K562 (cell line): ENCODE data around the gene THBS2. TPM values are rescaled to one million over a fixed set of nuclear protein-coding genes. Genes with fewer than 3 reads are reported as not detected.

Source experiments
- ATAC-seq: fragments of 200-7000 bp; cut with Tn5 transposase; 3 replicates; pipeline ENCODE4 v1.9.1; 2020; ENCODE audit warnings: moderate library complexity
- BruUV-seq: library from RNA; stranded (reverse); fragments of 400-500 nt; replicated peaks from 2 replicates; lab custom pipeline; 2021; lab: Mats Ljungman, UMichigan
- CTCF ChIA-PET: fragments of 300-600 bp; formaldehyde crosslinking; extraction: SDS; loops from one replicate; lab custom pipeline; 2021; ENCODE audit warnings: low intra/inter-chr PET ratio; lab: Yijun Ruan, JAX
- POLR2A ChIA-PET: fragments of 300-600, 350-650 bp; sonication (Branson Sonifier 250); formaldehyde crosslinking; extraction: SDS; loops from one replicate; lab custom pipeline; 2021; ENCODE audit warnings: antibody characterized with exemption, inconsistent platforms; lab: Yijun Ruan, JAX
- DNase-seq, 4 experiments: peaks; one replicate each; pipeline versions ENCODE4 v3.0.0 to v3.0.0-alpha.2; 2011 to 2018; ENCODE audit warnings: low spot score in 3 of 4, mixed read lengths in 3 of 4; ENCODE audit errors: extremely low read depth in 1 of 4
- FAIRE-seq: peaks from 2 replicates; lab custom pipeline; 2011; peaks lifted over from hg19 to GRCh38; lab: Jason Lieb, UNC
- H2AFZ ChIP-seq: 2 replicates; pipeline ENCODE4 v1.6.0; 2011; ENCODE audit warnings: low read depth, low read length, control low read depth, inconsistent platforms
- H3K27ac ChIP-seq: fragments of 200-600 bp; 3 replicates; pipeline ENCODE4 v1.8.0; 2011; ENCODE audit warnings: low read depth, mild to moderate bottlenecking, control low read depth, inconsistent platforms, low read length, moderate library complexity, mixed read lengths; ENCODE audit errors: extremely low read depth
- H3K27me3 ChIP-seq, 2 experiments: fragments of 300-600 bp in 1 of 2; 2 replicates in 1 of 2; 3 replicates in 1 of 2; pipeline versions ENCODE4 v1.6.0 to v1.8.0; 2011; ENCODE audit warnings: inconsistent platforms in 2 of 2, low read length in 2 of 2, mild to moderate bottlenecking in 1 of 2, mixed read lengths in 1 of 2, moderate library complexity in 1 of 2; ENCODE audit not compliant: control insufficient read depth in 2 of 2, insufficient read depth in 2 of 2
- H3K36me3 ChIP-seq: fragments of 300-600 bp; 3 replicates; pipeline ENCODE4 v1.8.0; 2011; ENCODE audit warnings: mild to moderate bottlenecking, low read length, inconsistent platforms; ENCODE audit not compliant: control insufficient read depth, insufficient read depth
- H3K4me1 ChIP-seq, 2 experiments: fragments of 200-600 bp in 1 of 2; replicated peaks in 1 of 2; 2 replicates in 1 of 2; 3 replicates in 1 of 2; pipeline versions ENCODE4 v1.5.1 to v1.8.0; 2011; ENCODE audit warnings: inconsistent platforms in 2 of 2, low read length in 2 of 2, mild to moderate bottlenecking in 1 of 2, mixed read lengths in 1 of 2, moderate library complexity in 1 of 2; ENCODE audit not compliant: control insufficient read depth in 2 of 2, insufficient read depth in 2 of 2
- H3K4me2 ChIP-seq: 2 replicates; pipeline ENCODE4 v1.6.1; 2011; ENCODE audit warnings: low read length, control low read depth, inconsistent platforms, mixed read lengths; ENCODE audit not compliant: insufficient read depth
- H3K4me3 ChIP-seq: fragments of 200-600 bp; sonication (generic), shearing (Covaris generic); 2 replicates; pipeline ENCODE4 v1.5.1; 2016; ENCODE audit warnings: control low read depth, inconsistent platforms
- H3K79me2 ChIP-seq: fragments of 200-600 bp; 3 replicates; pipeline ENCODE4 v1.8.0; 2011; ENCODE audit warnings: low read length, inconsistent platforms; ENCODE audit not compliant: control insufficient read depth, insufficient read depth
- H3K9ac ChIP-seq, 2 experiments: 2 replicates each; pipeline versions ENCODE4 v1.6.0 to v1.6.1; 2011; ENCODE audit warnings: low read depth in 2 of 2, low read length in 2 of 2, control low read depth in 1 of 2, inconsistent platforms in 1 of 2, mild to moderate bottlenecking in 1 of 2, mixed read lengths in 1 of 2; ENCODE audit not compliant: insufficient read depth in 1 of 2
- H3K9me1 ChIP-seq: one replicate; pipeline ENCODE4 v1.6.0; 2011; ENCODE audit warnings: inconsistent platforms, mild to moderate bottlenecking, low read length, moderate library complexity; ENCODE audit not compliant: control insufficient read depth, insufficient read depth
- H3K9me3 ChIP-seq: replicated peaks from 2 replicates; pipeline ENCODE4 v1.5.1; 2011; ENCODE audit warnings: low read depth, low read length, inconsistent platforms; ENCODE audit not compliant: control insufficient read depth, insufficient read depth
- H4K20me1 ChIP-seq: replicated peaks from 2 replicates; pipeline ENCODE4 v1.6.1; 2011; ENCODE audit warnings: low read length, inconsistent platforms, mixed read lengths; ENCODE audit not compliant: control insufficient read depth, insufficient read depth
- DMBX1 ChIP-seq: fragments of 250-450 bp; sonication (Bioruptor Pico); IDR thresholded peaks from 2 replicates; pipeline ENCODE4 v1.8.0; 2022; ENCODE audit warnings: inconsistent platforms, mild to moderate bottlenecking, moderate library complexity, borderline replicate concordance
- HCFC1 ChIP-seq: IDR thresholded peaks from 2 replicates; pipeline ENCODE4 v1.6.1; 2012; ENCODE audit warnings: low read depth, low read length, improper control_type of control experiment
- IRF2 ChIP-seq: sonication (generic); formaldehyde crosslinking; IDR thresholded peaks from 2 replicates; pipeline ENCODE4 v1.8.1; 2022; ENCODE audit warnings: mild to moderate bottlenecking, missing genetic modification reagents
- KLF13 ChIP-seq: fragments of 450-650 bp; IDR thresholded peaks from 2 replicates; pipeline ENCODE4 v1.6.1; 2016; ENCODE audit warnings: missing genetic modification characterization, low read depth, mild to moderate bottlenecking, missing compliant biosample characterization, moderate library complexity, borderline replicate concordance
- LCOR ChIP-seq: sonication (generic); formaldehyde crosslinking; IDR thresholded peaks from 2 replicates; pipeline ENCODE4 v1.8.0; 2022; ENCODE audit warnings: mild to moderate bottlenecking, missing genetic modification reagents
- NUFIP1 ChIP-seq: fragments of 450-650 bp; IDR thresholded peaks from 2 replicates; pipeline ENCODE4 v1.6.1; 2018; ENCODE audit not compliant: partially characterized antibody
- SIN3B ChIP-seq: fragments of 450-650 bp; IDR thresholded peaks from 2 replicates; pipeline ENCODE4 v1.6.1; 2017; ENCODE audit warnings: low read depth, mild to moderate bottlenecking, moderate library complexity
- TARDBP ChIP-seq: fragments of 450-650 bp; IDR thresholded peaks from 2 replicates; pipeline ENCODE4 v1.6.1; 2016
- ZBTB7A ChIP-seq: IDR thresholded peaks from 2 replicates; pipeline ENCODE4 v1.6.1; 2011; ENCODE audit warnings: low read depth, mild to moderate bottlenecking, low read length, moderate library complexity, borderline replicate concordance; ENCODE audit not compliant: control insufficient read depth
- ZFP36 ChIP-seq: fragments of 150-350 bp; IDR thresholded peaks from 2 replicates; pipeline ENCODE4 v1.6.1; 2018; ENCODE audit warnings: low read length, low read depth; ENCODE audit not compliant: partially characterized antibody
- ZNF121 ChIP-seq: sonication (generic); formaldehyde crosslinking; conservative IDR thresholded peaks from 2 replicates; pipeline ENCODE4 v1.8.0; 2022; ENCODE audit warnings: missing genetic modification reagents
- ZNF140 ChIP-seq: fragments of 250-450 bp; sonication (Bioruptor Pico); IDR thresholded peaks from 2 replicates; pipeline ENCODE4 v1.8.0; 2021; ENCODE audit warnings: moderate library complexity, mild to moderate bottlenecking, inconsistent platforms
- ZNF347 ChIP-seq: fragments of 450-650 bp; formaldehyde crosslinking; IDR thresholded peaks from 2 replicates; pipeline ENCODE4 v1.4.0; 2020; ENCODE audit warnings: low read depth, mild to moderate bottlenecking, moderate library complexity
- ZNF384 ChIP-seq: IDR thresholded peaks from 2 replicates; pipeline ENCODE4 v1.6.1; 2012; ENCODE audit warnings: low read depth, low read length, improper control_type of control experiment
- ZNF778 ChIP-seq: fragments of 450-650 bp; formaldehyde crosslinking; IDR thresholded peaks from 2 replicates; pipeline ENCODE4 v1.4.0; 2020; ENCODE audit warnings: mild to moderate bottlenecking, moderate library complexity
- WGBS: fragments of 100-300 bp; shearing (Covaris generic); methylation state at CpG from one replicate; pipeline ENCODE4 v1.1.6; 2016; ENCODE audit warnings: low coverage, mixed read lengths; ENCODE audit not compliant: insufficient coverage; ENCODE audit errors: missing lambda C conversion rate; 5-methylcytosine and 5-hydroxymethylcytosine counted together
- in situ Hi-C: fragments of 300-500 bp; cut with MboI; formaldehyde crosslinking; loops from 4 replicates; pipeline ENCODE4 v1.15.0; 2018; ENCODE audit warnings: inconsistent platforms, mixed read lengths
- intact Hi-C: fragments of 100-400 bp; cut with micrococcal nuclease; formaldehyde crosslinking; loops from 2 replicates; pipeline ENCODE4 v1.14.2; 2022
- polyA plus RNA-seq, 8 experiments: library from polyadenylated mRNA; depleted of rRNA in 4 of 8; stranded (reverse) in 5 of 8; unstranded in 3 of 8; fragments of >200 nt; fragmentation: Nextera tagmentation in 2 of 8; fragmentation: Illumina TruSeq in 1 of 8; extraction: Ambion mirVana in 2 of 8; extraction: Trizol in 1 of 8; gene quantifications; 2 replicates each; pipeline versions ENCODE4 v1.2.1 to v1.2.3, GENCODE V29; 2011 to 2014; ENCODE audit warnings: inconsistent platforms in 1 of 8, missing spikeins in 1 of 8
- total RNA-seq, 7 experiments: library from RNA; depleted of rRNA in 6 of 7; stranded (reverse); fragments of >200 nt in 6 of 7; fragmentation: Illumina TruSeq in 2 of 7; extraction: Trizol in 2 of 7; gene quantifications; 2 replicates each; pipeline versions ENCODE4 v1.2.1 to v1.2.3, GENCODE V29; 2011 to 2021; ENCODE audit warnings: low replicate concordance in 1 of 7
- TF ChIP-seq, protein P1 (sequence below): fragments of 450-650 bp; formaldehyde crosslinking; IDR thresholded peaks from 2 replicates; pipeline ENCODE4 v1.4.0; 2020; ENCODE audit warnings: mild to moderate bottlenecking, moderate library complexity
- TF ChIP-seq, protein P2 (sequence below): fragments of 250-450 bp; sonication (Bioruptor Pico); IDR thresholded peaks from 2 replicates; pipeline ENCODE4 v1.4.0; 2020; ENCODE audit warnings: mild to moderate bottlenecking, moderate library complexity
- TF ChIP-seq, protein P3 (sequence below): fragments of 450-650 bp; IDR thresholded peaks from 2 replicates; pipeline ENCODE4 v1.6.1; 2014; ENCODE audit warnings: low read depth, mild to moderate bottlenecking, moderate library complexity, borderline replicate concordance

The THBS2 gene
- total and polyA plus RNA-seq, 9 of the 15 experiments (the other 6 are each of a cell fraction or from before 2014, with no cell fraction given), result 0.03 to 0.11 (median 0.03) TPM; not detected in 6

DNA sequence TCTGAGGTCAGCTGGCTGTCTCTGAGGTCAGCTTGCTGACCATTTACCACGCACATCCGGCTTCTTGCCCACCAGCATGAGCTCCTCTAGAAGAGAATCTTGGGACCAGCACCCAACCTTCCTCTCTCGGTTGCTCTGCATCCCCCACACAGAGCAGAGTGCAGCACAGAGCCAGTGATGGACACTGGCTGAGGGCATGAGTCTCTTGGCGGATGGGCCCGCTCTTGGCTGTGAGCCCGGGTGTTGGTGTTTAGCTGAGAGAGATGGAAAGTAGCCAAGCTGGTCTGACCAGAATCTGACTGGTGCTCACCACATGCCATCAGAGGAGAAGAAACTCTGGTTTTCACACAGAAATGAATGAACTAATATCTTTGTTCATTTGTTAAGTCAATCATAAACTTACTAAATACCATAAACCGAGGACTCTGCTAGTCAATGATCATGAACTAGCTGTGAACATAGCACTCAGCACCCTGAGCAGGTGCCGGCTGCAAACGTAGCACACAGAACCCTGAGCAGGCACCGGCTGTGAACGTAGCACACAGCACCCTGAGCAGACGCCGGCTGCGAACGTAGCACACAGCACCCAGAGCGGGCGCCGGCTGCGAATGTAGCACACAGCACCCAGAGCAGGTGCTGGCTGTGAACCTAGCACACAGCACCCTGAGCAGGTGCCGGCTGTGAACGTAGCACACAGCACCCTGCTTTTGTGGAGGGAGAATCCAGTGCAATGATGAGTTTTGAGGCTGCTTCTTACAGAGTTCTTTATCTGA lies 10.4 kb upstream of the THBS2 start (continued):
- no peak for TF ChIP-seq KLF13
- no peak for TF ChIP-seq DMBX1 (CRISPR knock-in tag)
- no peak for TF ChIP-seq NUFIP1
- TF ChIP-seq ZNF384, result no peak
- no peak for TF ChIP-seq TARDBP

DNA sequence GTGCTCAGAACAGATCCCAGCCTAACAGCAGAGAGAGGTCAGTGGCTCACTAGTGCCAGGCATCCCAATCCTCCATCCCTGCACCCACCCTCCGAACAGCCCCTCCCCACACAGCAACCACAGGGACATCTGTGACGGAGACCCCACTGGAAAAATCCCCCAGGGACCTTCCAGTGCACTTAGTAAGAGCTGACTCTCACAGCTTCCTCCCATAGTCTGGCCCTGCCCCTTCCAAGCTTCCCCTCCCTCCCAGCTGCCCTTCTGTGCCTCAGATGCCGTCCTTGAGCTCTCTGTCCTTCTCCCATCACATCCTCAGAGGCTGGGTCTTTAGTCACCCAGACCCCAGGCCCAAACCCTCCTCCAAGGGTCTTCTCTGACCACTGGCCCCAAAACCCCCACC lies 9.7 kb upstream of the THBS2 start:
- BruUV-seq, result no TSS peak
- TF ChIP-seq ZNF347 (CRISPR knock-in tag) (no peak), HCFC1 (no peak), ZNF121 (CRISPR knock-in tag) (no peak), ZBTB7A (no peak), SIN3B (no peak), ZNF778 (CRISPR knock-in tag) (no peak), ZNF140 (CRISPR knock-in tag) (no peak), ZFP36 (no peak), IRF2 (CRISPR knock-in tag) (no peak), LCOR (no peak)
- TF ChIP-seq, protein P1, sequence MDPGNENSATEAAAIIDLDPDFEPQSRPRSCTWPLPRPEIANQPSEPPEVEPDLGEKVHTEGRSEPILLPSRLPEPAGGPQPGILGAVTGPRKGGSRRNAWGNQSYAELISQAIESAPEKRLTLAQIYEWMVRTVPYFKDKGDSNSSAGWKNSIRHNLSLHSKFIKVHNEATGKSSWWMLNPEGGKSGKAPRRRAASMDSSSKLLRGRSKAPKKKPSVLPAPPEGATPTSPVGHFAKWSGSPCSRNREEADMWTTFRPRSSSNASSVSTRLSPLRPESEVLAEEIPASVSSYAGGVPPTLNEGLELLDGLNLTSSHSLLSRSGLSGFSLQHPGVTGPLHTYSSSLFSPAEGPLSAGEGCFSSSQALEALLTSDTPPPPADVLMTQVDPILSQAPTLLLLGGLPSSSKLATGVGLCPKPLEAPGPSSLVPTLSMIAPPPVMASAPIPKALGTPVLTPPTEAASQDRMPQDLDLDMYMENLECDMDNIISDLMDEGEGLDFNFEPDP (CRISPR knock-in tag), result no peak
- TF ChIP-seq, protein P2, sequence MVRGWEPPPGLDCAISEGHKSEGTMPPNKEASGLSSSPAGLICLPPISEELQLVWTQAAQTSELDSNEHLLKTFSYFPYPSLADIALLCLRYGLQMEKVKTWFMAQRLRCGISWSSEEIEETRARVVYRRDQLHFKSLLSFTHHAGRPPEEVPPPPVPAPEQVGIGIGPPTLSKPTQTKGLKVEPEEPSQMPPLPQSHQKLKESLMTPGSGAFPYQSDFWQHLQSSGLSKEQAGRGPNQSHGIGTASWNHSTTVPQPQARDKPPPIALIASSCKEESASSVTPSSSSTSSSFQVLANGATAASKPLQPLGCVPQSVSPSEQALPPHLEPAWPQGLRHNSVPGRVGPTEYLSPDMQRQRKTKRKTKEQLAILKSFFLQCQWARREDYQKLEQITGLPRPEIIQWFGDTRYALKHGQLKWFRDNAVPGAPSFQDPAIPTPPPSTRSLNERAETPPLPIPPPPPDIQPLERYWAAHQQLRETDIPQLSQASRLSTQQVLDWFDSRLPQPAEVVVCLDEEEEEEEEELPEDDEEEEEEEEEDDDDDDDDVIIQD (CRISPR knock-in tag), result no peak
- TF ChIP-seq, protein P3, sequence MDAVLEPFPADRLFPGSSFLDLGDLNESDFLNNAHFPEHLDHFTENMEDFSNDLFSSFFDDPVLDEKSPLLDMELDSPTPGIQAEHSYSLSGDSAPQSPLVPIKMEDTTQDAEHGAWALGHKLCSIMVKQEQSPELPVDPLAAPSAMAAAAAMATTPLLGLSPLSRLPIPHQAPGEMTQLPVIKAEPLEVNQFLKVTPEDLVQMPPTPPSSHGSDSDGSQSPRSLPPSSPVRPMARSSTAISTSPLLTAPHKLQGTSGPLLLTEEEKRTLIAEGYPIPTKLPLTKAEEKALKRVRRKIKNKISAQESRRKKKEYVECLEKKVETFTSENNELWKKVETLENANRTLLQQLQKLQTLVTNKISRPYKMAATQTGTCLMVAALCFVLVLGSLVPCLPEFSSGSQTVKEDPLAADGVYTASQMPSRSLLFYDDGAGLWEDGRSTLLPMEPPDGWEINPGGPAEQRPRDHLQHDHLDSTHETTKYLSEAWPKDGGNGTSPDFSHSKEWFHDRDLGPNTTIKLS, result no peak

More for the DNA sequence above, 9.7 kb upstream of the THBS2 start:
- no peak overlapping the region for H3K27ac ChIP-seq
- H3K9ac ChIP-seq, result no peak overlapping the region
- H3K4me1 ChIP-seq, result no peaks in the 10 kb centered on the region
- DNase-seq (no peak), ATAC-seq (no peak), FAIRE-seq (no peak)
- ChIA-PET CTCF (no interaction called here), POLR2A (interaction anchor here (0.6 kb wide), 2 partner anchors 23 to 316 kb away, joined by 3 read pairs; no protein-coding TSS in a partner anchor)
- H3K27me3 ChIP-seq, result peaks cover 18 to 53% of the 10 kb centered on the region in 2 experiments; a peak in 4 of 5 replicates
- H3K4me3 ChIP-seq, result no peak overlapping the region
- intact Hi-C loops, result no loop called here
- WGBS, result 0% methylated on average over 3 of the region's 3 CpGs
- no peaks in the 10 kb centered on the region for H3K9me1 ChIP-seq
- no peaks in the 10 kb centered on the region for H3K79me2 ChIP-seq
- no peaks in the 10 kb centered on the region for H3K36me3 ChIP-seq
- in situ Hi-C loops, result no loop called here
- no peak overlapping the region for H3K4me2 ChIP-seq
- no peaks in the 10 kb centered on the region; the same call in none of the 2 replicates for H4K20me1 ChIP-seq
- H3K9me3 ChIP-seq, result no peaks in the 10 kb centered on the region
- H2AFZ ChIP-seq, result no peak overlapping the region
